Neural cell (in vitro differentiated cells): Measurements from ENCODE around the gene RDH8. TPM values are rescaled to one million over a fixed set of nuclear protein-coding genes. Genes with fewer than 3 reads are reported as not detected.

Source experiments
- H2AFZ ChIP-seq: fragments of 200-600, 300-800 bp; sonication (generic), shearing (Covaris generic); 2 replicates; pipeline ENCODE4 v1.6.0; 2014; ENCODE audit warnings: low read depth, mild to moderate bottlenecking, antibody characterized with exemption, low read length, moderate library complexity
- H3F3A ChIP-seq: fragments of 200-600 bp; shearing (Covaris generic); 2 replicates; pipeline ENCODE4 v1.6.1; 2016; ENCODE audit warnings: mild to moderate bottlenecking, moderate library complexity, mixed read lengths, antibody characterized with exemption, low read length; ENCODE audit not compliant: insufficient read depth, poor library complexity, severe bottlenecking
- H3K27ac ChIP-seq: fragments of 200-600, 300-800 bp; sonication (generic), shearing (Covaris generic); 2 replicates; pipeline ENCODE4 v1.5.1; 2014; ENCODE audit warnings: mild to moderate bottlenecking, low read length, moderate library complexity
- H3K27me3 ChIP-seq: fragments of 300-800, 200-600 bp; sonication (generic), shearing (Covaris generic); 2 replicates; pipeline ENCODE4 v1.6.0; 2014; ENCODE audit warnings: mild to moderate bottlenecking, low read depth, low read length, moderate library complexity; ENCODE audit not compliant: insufficient read depth
- H3K36me3 ChIP-seq: fragments of 300-800, 200-600 bp; sonication (generic), shearing (Covaris generic); 2 replicates; pipeline ENCODE4 v1.5.1; 2014; ENCODE audit warnings: mild to moderate bottlenecking, antibody characterized with exemption, low read length, moderate library complexity; ENCODE audit not compliant: insufficient read depth
- H3K4me2 ChIP-seq: fragments of 300-800, 200-600 bp; sonication (generic), shearing (Covaris generic); 2 replicates; pipeline ENCODE4 v1.6.0; 2014; ENCODE audit warnings: mild to moderate bottlenecking, low read length
- H3K4me3 ChIP-seq: fragments of 300-800, 200-600 bp; sonication (generic), shearing (Covaris generic); 2 replicates; pipeline ENCODE4 v1.5.1; 2014; ENCODE audit warnings: mild to moderate bottlenecking, low read length, moderate library complexity
- H3K79me2 ChIP-seq: fragments of 200-600 bp; shearing (Covaris generic); replicated peaks from 2 replicates; pipeline ENCODE4 v1.6.0; 2014; ENCODE audit warnings: mild to moderate bottlenecking, low read length, moderate library complexity; ENCODE audit not compliant: insufficient read depth
- H3K9ac ChIP-seq: fragments of 300-800, 200-600 bp; sonication (generic), shearing (Covaris generic); 2 replicates; pipeline ENCODE4 v1.6.1; 2016; ENCODE audit warnings: mild to moderate bottlenecking, low read length, mixed read lengths
- H3K9me2 ChIP-seq: fragments of 200-600 bp; shearing (Covaris generic); 2 replicates; pipeline ENCODE4 v1.6.1; 2016; ENCODE audit warnings: mild to moderate bottlenecking, low read length, mixed read lengths; ENCODE audit not compliant: insufficient read depth
- H3K9me3 ChIP-seq: fragments of 200-600, 300-800 bp; sonication (generic), shearing (Covaris generic); 2 replicates; pipeline ENCODE4 v1.6.1; 2016; ENCODE audit warnings: mild to moderate bottlenecking, mixed run types, low read length, moderate library complexity, mixed read lengths
- H4K20me1 ChIP-seq: fragments of 200-600 bp; shearing (Covaris generic); 2 replicates; pipeline ENCODE4 v1.6.1; 2016; ENCODE audit warnings: mild to moderate bottlenecking, mixed run types; ENCODE audit not compliant: insufficient read depth
- CTCF ChIP-seq: fragments of 450-650 bp; IDR thresholded peaks from 2 replicates; pipeline ENCODE4 v1.5.1; 2014; ENCODE audit warnings: antibody characterized with exemption, mild to moderate bottlenecking, moderate library complexity; ENCODE audit not compliant: poor library complexity, severe bottlenecking
- EP300 ChIP-seq: fragments of 450-650 bp; conservative IDR thresholded peaks from 2 replicates; pipeline ENCODE4 v1.6.1; 2014; ENCODE audit warnings: antibody characterized with exemption, mild to moderate bottlenecking, moderate library complexity; ENCODE audit not compliant: poor library complexity, severe bottlenecking
- EZH2 ChIP-seq: fragments of 200-600, 300-800 bp; shearing (Covaris generic), sonication (generic); IDR thresholded peaks from 2 replicates; pipeline ENCODE4 v1.6.1; 2014; ENCODE audit warnings: antibody characterized with exemption, low read length, borderline replicate concordance, mild to moderate bottlenecking; ENCODE audit not compliant: insufficient read depth, poor library complexity, severe bottlenecking
- MXI1 ChIP-seq: fragments of 450-650 bp; conservative IDR thresholded peaks from 2 replicates; pipeline ENCODE4 v1.6.1; 2014; ENCODE audit warnings: antibody characterized with exemption, mild to moderate bottlenecking; ENCODE audit not compliant: poor library complexity, severe bottlenecking
- POLR2AphosphoS5 ChIP-seq: IDR thresholded peaks from 2 replicates; pipeline ENCODE4 v1.6.1; 2012
- RAD21 ChIP-seq: fragments of 450-650 bp; conservative IDR thresholded peaks from 2 replicates; pipeline ENCODE4 v1.6.1; 2014; ENCODE audit warnings: antibody characterized with exemption, mild to moderate bottlenecking, moderate library complexity
- REST ChIP-seq: IDR thresholded peaks from 2 replicates; pipeline ENCODE4 v1.6.1; 2012; ENCODE audit warnings: borderline replicate concordance
- SMC3 ChIP-seq: fragments of 450-650 bp; conservative IDR thresholded peaks from 2 replicates; pipeline ENCODE4 v1.6.1; 2014; ENCODE audit warnings: antibody characterized with exemption, mild to moderate bottlenecking, moderate library complexity; ENCODE audit not compliant: poor library complexity
- TAF1 ChIP-seq: IDR thresholded peaks from 2 replicates; pipeline ENCODE4 v1.6.1; 2012; ENCODE audit warnings: low read depth
- polyA plus RNA-seq: library from polyadenylated mRNA; depleted of rRNA; stranded (reverse); fragments of >200 nt; gene quantifications from 2 replicates; pipeline ENCODE4 v1.2.3, GENCODE V29; 2014

Gene RDH8
- polyA plus RNA-seq, 1 donor from 2014 or later = not detected

- Histone ChIP-seq H3F3A (no peaks in the 10 kb centered on the region), H3K36me3 (no peaks in the 10 kb centered on the region), H3K27ac (no peak overlapping the region), H3K4me2 (no peak overlapping the region), H3K9ac (no peak overlapping the region), H4K20me1 (no peaks in the 10 kb centered on the region), H2AFZ (no peak overlapping the region), H3K79me2 (no peaks in the 10 kb centered on the region), H3K9me3 (no peaks in the 10 kb centered on the region), H3K27me3 (no peaks in the 10 kb centered on the region), H3K4me3 (no peak overlapping the region), H3K9me2 (no peaks in the 10 kb centered on the region)
- TF ChIP-seq EZH2 = no peak
- no peak for TF ChIP-seq TAF1
These were observed 18.2 kb upstream of the RDH8 start for GRCh38 chr19:9995084-9995483.

- no peaks in the 10 kb centered on the region for H3F3A ChIP-seq
- H3K27ac ChIP-seq = no peak overlapping the region
- H3K9me3 ChIP-seq = no peaks in the 10 kb centered on the region
- no peak overlapping the region for H2AFZ ChIP-seq
- H3K79me2 ChIP-seq = no peaks in the 10 kb centered on the region
- H3K4me2 ChIP-seq = no peak overlapping the region
- no peak overlapping the region for H3K4me3 ChIP-seq
- no peaks in the 10 kb centered on the region for H4K20me1 ChIP-seq
- no peak overlapping the region for H3K9ac ChIP-seq
- H3K9me2 ChIP-seq = no peaks in the 10 kb centered on the region
- no peaks in the 10 kb centered on the region for H3K27me3 ChIP-seq
- TF ChIP-seq RAD21 (no peak), EZH2 (no peak), POLR2AphosphoS5 (no peak), CTCF (no peak), TAF1 (no peak), SMC3 (no peak), EP300 (no peak), MXI1 (no peak), REST (no peak)
- H3K36me3 ChIP-seq = no peaks in the 10 kb centered on the region
These were observed 17.3 kb upstream of the RDH8 start for GRCh38 chr19:9995999-9996398.

- H3K79me2 ChIP-seq = no peaks in the 10 kb centered on the region
- no peaks in the 10 kb centered on the region for H4K20me1 ChIP-seq
- H3K9me3 ChIP-seq = no peaks in the 10 kb centered on the region
- H3K27me3 ChIP-seq = no peaks in the 10 kb centered on the region
- no peak overlapping the region for H3K27ac ChIP-seq
- no peaks in the 10 kb centered on the region for H3K36me3 ChIP-seq
- no peaks in the 10 kb centered on the region for H3K9me2 ChIP-seq
- no peak overlapping the region for H3K4me2 ChIP-seq
- H3K9ac ChIP-seq = no peak overlapping the region
- TF ChIP-seq MXI1 = no peak
- no peak for TF ChIP-seq RAD21
- TF ChIP-seq POLR2AphosphoS5 = no peak
- no peak for TF ChIP-seq EZH2
- no peak for TF ChIP-seq SMC3
- no peak for TF ChIP-seq EP300
- no peak for TF ChIP-seq CTCF
- no peak for TF ChIP-seq REST
- TF ChIP-seq TAF1 = no peak
- H2AFZ ChIP-seq = no peak overlapping the region
- H3K4me3 ChIP-seq = no peak overlapping the region
- H3F3A ChIP-seq = no peaks in the 10 kb centered on the region
These were observed 16.7 kb upstream of the RDH8 start for GRCh38 chr19:9996541-9996940.
